Ramos (cell line): ENCODE data around the gene NRARP.

Experiments used
- in situ Hi-C: fragments of 300-500 bp; cut with MboI; formaldehyde crosslinking; loops from one replicate; pipeline ENCODE4 v1.14.3; 2022; ENCODE audit warnings: low sequenced_read_pairs; ENCODE audit not compliant: unreplicated experiment

Gene NRARP

DNA sequence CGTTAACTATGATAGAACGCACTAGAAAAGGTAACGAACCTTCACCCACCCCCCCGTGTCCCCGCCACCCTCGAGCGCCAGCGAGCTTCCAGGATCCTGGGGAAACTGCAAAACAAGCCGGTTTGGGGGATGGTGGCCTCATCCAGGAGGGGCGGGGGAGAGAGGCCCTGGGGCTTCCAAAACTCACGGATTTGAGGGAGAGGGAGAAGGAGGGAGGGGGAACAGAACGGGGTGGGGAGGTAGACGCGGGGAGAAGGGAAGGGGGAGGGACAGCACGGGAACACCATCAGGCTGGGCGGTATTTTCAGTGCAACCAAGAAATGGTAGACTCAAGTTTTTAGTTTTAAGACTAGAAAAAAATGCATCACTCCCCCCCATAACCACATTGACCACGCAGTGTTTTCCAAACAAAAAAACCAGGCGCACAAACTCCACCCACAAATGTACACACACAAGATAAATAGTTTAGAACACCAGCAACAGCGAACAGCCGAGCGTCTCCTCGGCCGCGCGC lies 1.4 kb downstream of the NRARP start:
- in situ Hi-C loops, result no loop called here

DNA sequence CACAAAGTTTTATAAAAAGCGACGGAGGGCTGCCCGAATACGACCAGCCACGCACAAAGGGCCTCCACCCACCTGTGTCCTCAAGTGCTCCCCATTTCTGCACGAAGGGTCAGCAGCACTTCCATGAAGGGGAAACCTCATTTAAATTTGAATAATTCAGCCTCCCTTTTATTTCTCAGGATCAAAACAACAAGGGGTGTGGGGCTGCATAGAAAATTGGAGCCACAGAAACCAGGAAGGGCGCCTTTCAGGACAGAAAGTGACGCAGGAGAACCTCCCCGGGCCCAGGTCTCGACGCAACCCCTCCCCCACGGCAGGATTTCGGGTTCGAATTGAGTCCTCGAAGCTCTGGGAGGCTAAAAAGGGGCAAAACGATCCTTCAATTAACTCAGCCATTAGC lies 2.1 kb downstream of the NRARP start:
- in situ Hi-C loops, result loop anchor here (10.0 kb wide), 1 partner anchor 225 kb away; no protein-coding TSS in a partner anchor

- in situ Hi-C loops, result loop anchor here (10.0 kb wide), 1 partner anchor 226 kb away; no protein-coding TSS in a partner anchor
Observed at GRCh38 chr9:137299203-137299565, 2.9 kb downstream of the NRARP start.

DNA sequence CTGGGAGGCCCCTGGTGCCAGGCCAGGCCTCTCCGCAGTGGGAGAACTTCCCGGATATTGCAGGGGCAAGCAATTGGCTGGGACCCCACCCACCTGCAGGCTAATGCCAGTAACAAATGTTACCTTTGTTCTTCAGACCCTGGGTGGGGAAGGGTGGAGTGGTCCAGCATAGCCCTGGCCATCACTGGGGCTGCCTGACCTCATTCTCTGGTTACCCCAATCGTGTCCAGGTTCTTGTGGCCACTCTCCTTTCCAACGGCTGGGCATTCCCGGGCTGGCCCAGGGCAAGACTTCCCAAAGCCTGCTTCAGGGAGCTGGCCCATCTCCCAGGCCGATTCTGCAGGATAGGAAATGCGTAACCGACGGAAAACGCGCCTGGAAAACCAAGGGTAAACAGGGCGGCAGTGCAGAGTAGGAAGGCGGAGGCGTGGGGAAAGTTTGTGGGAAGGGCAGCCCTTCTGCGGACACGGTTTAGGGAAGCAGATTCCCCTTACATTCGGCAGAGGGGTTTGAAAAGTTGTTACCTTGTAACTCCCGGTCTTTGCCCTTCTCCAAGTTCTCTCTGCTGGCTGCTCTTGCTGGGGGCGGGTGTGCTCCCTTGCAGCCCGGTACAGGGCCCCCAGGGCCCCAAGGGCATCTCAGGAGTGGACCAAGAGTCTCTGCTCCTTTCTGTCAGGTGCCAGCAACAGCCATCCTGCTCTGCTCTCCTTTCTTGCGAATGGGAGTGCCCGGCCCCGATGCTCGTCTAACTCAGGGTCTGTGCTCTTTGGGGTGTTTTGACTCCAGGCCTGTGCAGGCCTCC lies 3.5 kb downstream of the NRARP start:
- in situ Hi-C loops, result loop anchor here (10.0 kb wide), 1 partner anchor 226 kb away; no protein-coding TSS in a partner anchor

- in situ Hi-C loops, result loop anchor here (10.0 kb wide), 1 partner anchor 227 kb away; no protein-coding TSS in a partner anchor
Observed at GRCh38 chr9:137297966-137298365, 4.1 kb downstream of the NRARP start.

- in situ Hi-C loops, result loop anchor here (10.0 kb wide), 1 partner anchor 228 kb away; no protein-coding TSS in a partner anchor
Observed at GRCh38 chr9:137296670-137297664, 5.1 kb downstream of the NRARP start.

- in situ Hi-C loops, result loop anchor here (10.0 kb wide), 1 partner anchor 229 kb away; no protein-coding TSS in a partner anchor
Observed at GRCh38 chr9:137295849-137296669, 6.0 kb downstream of the NRARP start.

- in situ Hi-C loops, result loop anchor here (10.0 kb wide), 1 partner anchor 229 kb away; no protein-coding TSS in a partner anchor
Observed at GRCh38 chr9:137295238-137295811, 6.7 kb downstream of the NRARP start.

DNA sequence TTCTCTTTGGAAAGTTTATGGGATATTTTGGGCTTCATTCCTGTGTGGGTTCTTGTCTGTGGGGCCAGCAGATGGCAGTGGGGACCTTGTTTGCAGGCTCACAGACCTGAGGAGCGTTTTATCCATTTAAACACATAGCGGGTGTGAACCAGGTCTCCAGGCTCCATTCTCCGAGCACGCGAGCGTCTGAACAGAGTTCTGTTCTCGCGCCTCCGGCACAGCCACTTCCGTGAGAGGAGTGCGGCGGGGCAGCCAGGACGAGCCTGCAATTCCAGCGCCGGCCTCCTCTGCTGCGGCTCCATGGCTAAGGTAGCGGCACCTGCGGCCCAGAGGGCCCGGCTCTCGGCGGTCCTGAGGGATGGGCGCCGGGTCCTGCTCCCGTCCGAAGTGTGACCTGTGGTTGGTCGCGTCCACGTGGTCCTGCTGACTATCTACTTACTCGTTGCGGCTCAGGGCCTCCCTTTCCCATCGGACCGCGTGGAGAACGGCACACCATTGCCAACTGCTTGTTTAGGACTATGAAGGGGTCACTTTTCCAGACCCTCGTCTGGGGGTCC lies 7.3 kb downstream of the NRARP start:
- in situ Hi-C loops, result loop anchor here (5.0 to 10.0 kb wide), 2 partner anchors 153 to 230 kb away; no protein-coding TSS in a partner anchor

DNA sequence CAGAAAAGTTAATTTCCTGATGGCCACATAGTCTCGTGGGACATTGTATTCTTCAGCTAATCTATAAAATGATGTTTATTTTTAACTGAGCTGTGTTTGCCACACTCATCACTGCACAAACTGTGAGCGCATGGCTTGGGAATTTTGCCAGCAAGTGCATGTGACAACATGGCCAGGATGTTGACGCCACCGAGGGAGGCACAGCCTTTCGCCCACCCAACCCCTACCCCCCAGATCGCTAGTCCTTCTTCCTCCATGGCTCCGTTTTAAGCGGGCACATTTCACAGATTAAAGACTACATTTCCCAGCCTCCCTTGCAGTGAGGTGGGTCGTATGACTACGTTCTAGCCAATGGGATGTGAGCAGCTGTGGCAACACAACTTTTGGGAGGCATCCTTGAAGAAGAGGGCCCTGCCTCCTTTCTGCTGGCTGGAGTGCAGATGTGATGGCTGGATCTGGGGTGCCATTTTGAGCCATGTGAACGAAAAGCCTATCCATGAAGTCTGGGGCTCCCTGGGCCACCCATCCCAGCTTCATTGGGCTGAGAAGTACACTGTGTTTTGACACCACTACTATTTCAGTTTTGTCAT lies 7.9 kb downstream of the NRARP start:
- in situ Hi-C loops, result loop anchor here (5.0 to 10.0 kb wide), 2 partner anchors 153 to 231 kb away; no protein-coding TSS in a partner anchor

DNA sequence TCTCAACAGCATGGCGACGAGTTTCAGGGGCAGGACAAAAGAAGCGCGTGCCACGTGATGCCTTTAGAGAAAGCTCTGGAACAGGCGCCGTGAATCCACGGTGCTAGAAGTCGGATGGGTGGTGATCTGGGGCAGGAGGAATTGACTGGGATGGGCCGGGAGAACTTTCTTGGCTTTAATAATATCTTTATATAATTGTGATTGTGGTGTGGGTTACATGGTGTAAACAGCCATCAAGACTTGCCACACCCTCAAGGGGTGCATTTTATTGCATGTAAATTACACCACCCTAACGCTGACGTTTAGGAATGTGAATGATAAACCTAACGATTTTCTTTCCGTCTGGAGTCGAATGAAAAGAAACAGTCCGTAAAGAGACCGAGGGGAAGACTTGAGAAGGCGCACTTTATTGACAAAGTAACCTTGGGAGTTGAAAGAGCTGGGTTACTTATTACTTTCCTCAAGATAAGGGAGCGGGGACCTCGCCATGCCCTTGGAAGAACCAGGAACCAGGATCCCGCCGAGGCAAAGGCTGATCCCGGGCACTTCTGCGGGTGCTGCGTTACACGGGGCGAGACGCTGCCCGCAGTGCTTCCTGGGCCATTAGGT lies 8.5 kb downstream of the NRARP start:
- in situ Hi-C loops, result loop anchor here (5.0 to 10.0 kb wide), 2 partner anchors 154 to 231 kb away; no protein-coding TSS in a partner anchor

DNA sequence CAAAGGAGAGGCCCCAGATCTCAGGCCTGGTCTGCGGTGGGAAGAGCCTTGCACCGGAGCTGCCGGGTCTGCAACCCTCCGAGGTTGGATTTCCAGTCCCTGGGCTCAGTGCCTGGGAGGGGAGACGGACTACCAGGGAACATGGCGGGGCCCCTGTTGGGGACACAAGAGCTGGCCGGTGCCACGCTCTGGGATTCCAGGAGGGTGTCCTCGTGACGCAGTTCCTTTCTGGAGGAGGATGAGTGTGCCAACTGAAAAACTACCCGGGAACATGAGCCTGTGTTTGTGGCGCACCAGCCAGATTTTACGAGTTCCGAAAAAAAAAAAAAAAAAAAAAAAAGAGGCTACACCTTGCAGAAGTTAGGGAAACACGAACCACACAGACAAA lies 9.0 kb downstream of the NRARP start:
- in situ Hi-C loops, result loop anchor here (5.0 to 10.0 kb wide), 2 partner anchors 154 to 232 kb away; no protein-coding TSS in a partner anchor

DNA sequence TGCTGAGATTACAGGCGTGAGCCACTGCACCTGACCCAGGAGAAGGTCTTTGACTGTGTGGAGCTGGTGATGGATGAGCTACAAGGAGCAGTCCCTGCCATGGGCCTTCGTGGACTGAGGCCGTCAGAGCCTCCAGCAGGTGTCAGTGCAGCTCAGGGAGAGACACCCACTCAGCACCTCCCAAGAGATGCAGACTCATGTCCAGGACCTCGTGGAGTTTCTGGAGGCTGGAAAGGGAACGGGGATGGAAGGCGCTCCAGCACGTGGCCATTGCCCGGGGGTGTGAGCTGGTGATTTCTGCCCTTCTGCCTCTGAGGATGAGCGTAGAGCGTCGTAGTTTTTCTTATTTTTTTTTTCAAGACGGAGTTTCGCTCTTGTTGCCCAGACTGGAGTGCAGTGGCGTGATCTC lies 15.1 kb downstream of the NRARP start:
- in situ Hi-C loops, result no loop called here

- in situ Hi-C loops, result no loop called here
Observed at GRCh38 chr9:137281345-137282116, 20.5 kb downstream of the NRARP start.

- in situ Hi-C loops, result no loop called here
Observed at GRCh38 chr9:137280474-137281344, 21.4 kb downstream of the NRARP start.
